Measurements from ENCODE around the gene FNIP1.
"Not testable (repeated sequence)": the region's sequence is repeated elsewhere in the genome, so short reads cannot be mapped to it uniquely, and the experiment has no call there.

Gene FNIP1

GRCh38 chr5:131786900-131787692, 9.7 kb downstream of the FNIP1 start:
- no peak for DNase-seq (ENCODE audit: low read depth)

GRCh38 chr5:131786036-131786435, 10.8 kb downstream of the FNIP1 start:
- no peak for DNase-seq (ENCODE audit: low read depth)

- no peak for DNase-seq (ENCODE audit: low read depth)
Measured at GRCh38 chr5:131783874-131784273, 12.9 kb downstream of the FNIP1 start.

- DNase-seq (ENCODE audit: low read depth), result no peak
Measured at GRCh38 chr5:131783357-131783756, 13.5 kb downstream of the FNIP1 start.

- no peak for DNase-seq (ENCODE audit: low read depth)
Measured at GRCh38 chr5:131782717-131783116, 14.1 kb downstream of the FNIP1 start.

- not testable (repeated sequence) for DNase-seq (ENCODE audit: low read depth)
Measured at GRCh38 chr5:131778141-131778540, 18.7 kb downstream of the FNIP1 start.

- no peak for DNase-seq (ENCODE audit: low read depth)
Measured at GRCh38 chr5:131776450-131776849, 20.4 kb downstream of the FNIP1 start.

GRCh38 chr5:131774652-131775367, 22.0 kb downstream of the FNIP1 start:
- no peak for DNase-seq (ENCODE audit: low read depth)

- no peak for DNase-seq (ENCODE audit: low read depth)
Measured at GRCh38 chr5:131773805-131774204, 23.0 kb downstream of the FNIP1 start.

GRCh38 chr5:131771692-131772091, 25.1 kb downstream of the FNIP1 start:
- no peak for DNase-seq (ENCODE audit: low read depth)

- no peak for DNase-seq (ENCODE audit: low read depth)
Measured at GRCh38 chr5:131769961-131770360, 26.9 kb downstream of the FNIP1 start.

GRCh38 chr5:131769336-131769735, 27.5 kb downstream of the FNIP1 start:
- no peak for DNase-seq (ENCODE audit: low read depth)

GRCh38 chr5:131767891-131768290, 28.9 kb downstream of the FNIP1 start:
- no peak for DNase-seq (ENCODE audit: low read depth)

GRCh38 chr5:131766689-131767088, 30.1 kb downstream of the FNIP1 start:
- DNase-seq (ENCODE audit: low read depth), result no peak

- no peak for DNase-seq (ENCODE audit: low read depth)
Measured at GRCh38 chr5:131765261-131765660, 31.6 kb downstream of the FNIP1 start.

- no peak for DNase-seq (ENCODE audit: low read depth)
Measured at GRCh38 chr5:131763968-131764367, 32.8 kb downstream of the FNIP1 start.

- DNase-seq (ENCODE audit: low read depth), result no peak
Measured at GRCh38 chr5:131760793-131761192, 36.0 kb downstream of the FNIP1 start.

GRCh38 chr5:131759704-131760103, 37.1 kb downstream of the FNIP1 start:
- DNase-seq (ENCODE audit: low read depth), result no peak

- no peak for DNase-seq (ENCODE audit: low read depth)
Measured at GRCh38 chr5:131758520-131758900, 38.3 kb downstream of the FNIP1 start.

- no peak for DNase-seq (ENCODE audit: low read depth)
Measured at GRCh38 chr5:131757830-131758519, 38.8 kb downstream of the FNIP1 start.

- DNase-seq (ENCODE audit: low read depth), result no peak
Measured at GRCh38 chr5:131756942-131757341, 39.9 kb downstream of the FNIP1 start.

GRCh38 chr5:131754363-131754762, 42.5 kb downstream of the FNIP1 start:
- no peak for DNase-seq (ENCODE audit: low read depth)

- no peak for DNase-seq (ENCODE audit: low read depth)
Measured at GRCh38 chr5:131751506-131751905, 45.3 kb downstream of the FNIP1 start.

Measured in HS-5 (cell line).